Measurements from ENCODE around the gene COPRS.

Gene COPRS

DNA sequence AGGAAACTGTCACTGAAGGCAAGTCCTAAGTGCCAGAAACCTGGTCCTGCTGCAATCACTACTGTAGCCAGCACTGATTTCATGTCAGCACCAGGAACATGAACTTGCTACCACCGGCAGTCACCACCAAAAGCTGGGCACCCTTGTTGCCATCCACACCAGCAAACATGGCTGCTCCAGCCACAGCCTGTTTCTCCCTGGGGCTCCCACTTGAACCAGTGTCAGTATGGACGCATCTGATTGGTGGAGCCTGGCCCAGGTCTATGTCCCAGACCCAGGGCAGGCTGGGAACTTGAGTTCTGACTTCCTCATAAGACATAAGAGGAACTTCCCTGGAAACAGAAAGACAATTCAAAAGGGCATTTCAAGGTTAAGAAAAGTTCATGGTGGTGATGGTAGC, 56.5 kb downstream of the COPRS start:
- Mint-ChIP-seq H3K4me3 (no peak overlapping the region), H3K4me1 (no peaks in the 10 kb centered on the region), H3K9me3 (no peaks in the 10 kb centered on the region), H3K27me3 (peaks cover 8% of the 10 kb centered on the region), H3K27ac (no peak overlapping the region)
- no peak for DNase-seq
- no peak for ATAC-seq

All from stimulated activated naive CD8-positive, alpha-beta T cell treated with anti-CD3 and anti-CD28 coated beads, Interleukin-15, amount 100 ng/mL, for 72 hours (primary cell).